GM12878 (cell line): Measurements from ENCODE around the gene MAGIX. TPM values are rescaled to one million over a fixed set of nuclear protein-coding genes. Genes with fewer than 3 reads are reported as not detected.
A peak's percentile ranks its signal among the peaks of the same experiment; 100 is the strongest.

Experiments
- BHLHE40 ChIP-seq, 2 experiments: fragments of 450-650 bp in 1 of 2; IDR thresholded peaks; 2 replicates each; pipeline ENCODE4 v1.6.1; 2011 to 2017; ENCODE audit warnings: low read depth in 2 of 2, borderline replicate concordance in 1 of 2, improper control_type of control experiment in 1 of 2, low read length in 1 of 2, mild to moderate bottlenecking in 1 of 2
- HCFC1 ChIP-seq: fragments of 150-350 bp; IDR thresholded peaks from 2 replicates; pipeline ENCODE4 v1.6.1; 2014; ENCODE audit warnings: low read length
- HDAC2 ChIP-seq: fragments of 200-600 bp; sonication (generic); IDR thresholded peaks from 2 replicates; pipeline ENCODE4 v1.6.1; 2017
- IKZF1 ChIP-seq: fragments of 450-650 bp; conservative IDR thresholded peaks from 2 replicates; pipeline ENCODE4 v1.6.1; 2017; ENCODE audit warnings: antibody characterized with exemption, mild to moderate bottlenecking
- NR2F1 ChIP-seq: fragments of 450-650 bp; conservative IDR thresholded peaks from 2 replicates; pipeline ENCODE4 v1.6.1; 2017; ENCODE audit warnings: mild to moderate bottlenecking
- RAD51 ChIP-seq: fragments of 450-650 bp; IDR thresholded peaks from 2 replicates; pipeline ENCODE4 v1.6.1; 2016; ENCODE audit warnings: moderate library complexity, mild to moderate bottlenecking, inconsistent platforms
- RUNX3 ChIP-seq: IDR thresholded peaks from 2 replicates; pipeline ENCODE4 v1.6.1; 2012; ENCODE audit warnings: low read length, inconsistent platforms
- SIX5 ChIP-seq: IDR thresholded peaks from 2 replicates; pipeline ENCODE4 v1.6.1; 2011; ENCODE audit warnings: mild to moderate bottlenecking, low read depth, low read length, moderate library complexity; ENCODE audit not compliant: severe bottlenecking
- SPI1 ChIP-seq: IDR thresholded peaks from 2 replicates; pipeline ENCODE4 v1.6.1; 2011; ENCODE audit warnings: low read depth, mild to moderate bottlenecking, low read length, moderate library complexity, borderline replicate concordance; ENCODE audit not compliant: insufficient read depth
- SUZ12 ChIP-seq: fragments of 200-600 bp; sonication (generic); IDR thresholded peaks from one replicate; pipeline ENCODE4 v1.6.1; 2018; ENCODE audit warnings: antibody characterized with exemption, mild to moderate bottlenecking; ENCODE audit not compliant: unreplicated experiment
- ZBED1 ChIP-seq: IDR thresholded peaks from 2 replicates; pipeline ENCODE4 v1.6.1; 2016; ENCODE audit warnings: borderline replicate concordance
- ZNF217 ChIP-seq: fragments of 450-650 bp; IDR thresholded peaks from 2 replicates; pipeline ENCODE4 v1.6.1; 2017; ENCODE audit warnings: antibody characterized with exemption, mild to moderate bottlenecking
- ZSCAN29 ChIP-seq: fragments of 450-650 bp; IDR thresholded peaks from 2 replicates; pipeline ENCODE4 v1.6.1; 2017; ENCODE audit warnings: mild to moderate bottlenecking, moderate library complexity
- polyA plus RNA-seq, 11 experiments: library from polyadenylated mRNA; depleted of rRNA in 4 of 11; unstranded in 6 of 11; stranded (reverse) in 5 of 11; fragments of >200 nt; fragmentation: Nextera tagmentation in 4 of 11; fragmentation: Illumina TruSeq in 1 of 11; extraction: Ambion mirVana in 4 of 11; extraction: Trizol in 1 of 11; gene quantifications; 1 replicate in 1 of 11; 2 replicates in 10 of 11; pipeline versions ENCODE4 v1.2.1 to v1.2.3, GENCODE V29; 2011 to 2016; ENCODE audit warnings: inconsistent platforms in 2 of 11, missing spikeins in 2 of 11, low read depth in 1 of 11
- total RNA-seq, 4 experiments: library from RNA; depleted of rRNA in 3 of 4; stranded (reverse); fragments of >200 nt in 3 of 4; fragmentation: Illumina TruSeq in 1 of 4; extraction: Trizol in 1 of 4; gene quantifications; 2 replicates each; pipeline versions ENCODE4 v1.2.1 to v1.2.3, GENCODE V29; 2013 to 2021
- TF ChIP-seq, protein P1 (sequence below): IDR thresholded peaks from 2 replicates; pipeline ENCODE4 v1.6.1; 2011; ENCODE audit warnings: low read depth, low read length, improper control_type of control experiment, borderline replicate concordance
- TF ChIP-seq, protein P2 (sequence below): IDR thresholded peaks from 2 replicates; pipeline ENCODE4 v1.6.1; 2012; ENCODE audit warnings: mild to moderate bottlenecking, low read depth, low read length
- TF ChIP-seq, protein P3 (sequence below): IDR thresholded peaks from 2 replicates; pipeline ENCODE4 v1.6.1; 2011; ENCODE audit warnings: borderline replicate concordance, low read depth, mild to moderate bottlenecking, moderate library complexity, mixed read lengths, low read length; ENCODE audit not compliant: insufficient read depth; ENCODE audit errors: extremely low read length
- TF ChIP-seq, protein P4 (sequence below): fragments of 450-650 bp; IDR thresholded peaks from 2 replicates; pipeline ENCODE4 v1.6.1; 2017; ENCODE audit warnings: mild to moderate bottlenecking, moderate library complexity
- TF ChIP-seq, protein P5 (sequence below): fragments of 450-650 bp; IDR thresholded peaks from 2 replicates; pipeline ENCODE4 v1.6.1; 2017; ENCODE audit warnings: mild to moderate bottlenecking

MAGIX gene
- total and polyA plus RNA-seq, 10 of the 15 experiments (the other 5 are each of a cell fraction or from before 2014, with no cell fraction given): 0.03 to 2.5 (median 0.82) TPM

DNA sequence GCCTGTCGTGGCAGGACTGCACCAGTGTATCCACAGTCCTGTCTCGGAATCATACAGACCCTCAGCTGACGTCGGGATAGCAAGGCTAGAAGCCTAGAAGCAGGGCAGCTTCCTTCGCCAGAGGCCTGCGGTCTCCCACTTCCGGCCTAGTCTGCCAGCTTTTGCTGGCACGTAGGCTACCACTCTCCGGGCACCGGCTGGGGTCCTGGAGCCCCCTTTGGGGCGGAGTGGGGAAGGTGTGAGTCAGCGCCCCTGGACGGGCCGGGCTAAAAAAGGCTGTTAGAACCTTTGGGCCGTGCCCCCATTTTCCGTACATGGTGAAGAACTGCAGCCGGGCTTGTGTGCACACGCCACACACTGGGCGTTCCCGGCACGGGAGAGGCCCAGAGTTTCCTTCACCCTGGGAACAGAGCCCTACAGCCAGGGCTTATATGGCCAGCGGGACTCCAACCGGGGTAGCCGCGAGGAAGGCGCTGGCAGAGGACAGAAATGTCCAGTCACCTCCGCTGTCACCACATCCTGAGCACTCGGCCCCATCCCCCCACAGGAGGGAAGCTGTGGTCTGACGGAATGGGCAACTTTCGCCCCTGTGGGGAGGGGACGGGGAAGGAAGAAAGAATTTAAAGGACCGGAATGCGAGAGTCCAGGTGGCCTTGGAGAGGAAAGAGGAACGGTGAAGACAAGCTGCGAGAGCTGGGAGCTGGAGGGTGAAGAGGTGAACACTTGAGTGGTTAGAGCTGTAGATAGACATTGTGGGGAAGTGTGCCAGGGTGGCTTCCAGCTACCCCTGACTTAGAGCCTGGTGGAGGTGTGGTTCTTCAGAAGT, 4.6 kb downstream of the MAGIX start (continued):
- TF ChIP-seq ZNF217: 0 out of 2 replicates have a peak, but pooled peaks have one; percentile 27
- no peak for TF ChIP-seq RAD51
- TF ChIP-seq HDAC2: no peak
- TF ChIP-seq, protein P1, sequence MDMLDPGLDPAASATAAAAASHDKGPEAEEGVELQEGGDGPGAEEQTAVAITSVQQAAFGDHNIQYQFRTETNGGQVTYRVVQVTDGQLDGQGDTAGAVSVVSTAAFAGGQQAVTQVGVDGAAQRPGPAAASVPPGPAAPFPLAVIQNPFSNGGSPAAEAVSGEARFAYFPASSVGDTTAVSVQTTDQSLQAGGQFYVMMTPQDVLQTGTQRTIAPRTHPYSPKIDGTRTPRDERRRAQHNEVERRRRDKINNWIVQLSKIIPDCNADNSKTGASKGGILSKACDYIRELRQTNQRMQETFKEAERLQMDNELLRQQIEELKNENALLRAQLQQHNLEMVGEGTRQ: no peak
- TF ChIP-seq, protein P2, sequence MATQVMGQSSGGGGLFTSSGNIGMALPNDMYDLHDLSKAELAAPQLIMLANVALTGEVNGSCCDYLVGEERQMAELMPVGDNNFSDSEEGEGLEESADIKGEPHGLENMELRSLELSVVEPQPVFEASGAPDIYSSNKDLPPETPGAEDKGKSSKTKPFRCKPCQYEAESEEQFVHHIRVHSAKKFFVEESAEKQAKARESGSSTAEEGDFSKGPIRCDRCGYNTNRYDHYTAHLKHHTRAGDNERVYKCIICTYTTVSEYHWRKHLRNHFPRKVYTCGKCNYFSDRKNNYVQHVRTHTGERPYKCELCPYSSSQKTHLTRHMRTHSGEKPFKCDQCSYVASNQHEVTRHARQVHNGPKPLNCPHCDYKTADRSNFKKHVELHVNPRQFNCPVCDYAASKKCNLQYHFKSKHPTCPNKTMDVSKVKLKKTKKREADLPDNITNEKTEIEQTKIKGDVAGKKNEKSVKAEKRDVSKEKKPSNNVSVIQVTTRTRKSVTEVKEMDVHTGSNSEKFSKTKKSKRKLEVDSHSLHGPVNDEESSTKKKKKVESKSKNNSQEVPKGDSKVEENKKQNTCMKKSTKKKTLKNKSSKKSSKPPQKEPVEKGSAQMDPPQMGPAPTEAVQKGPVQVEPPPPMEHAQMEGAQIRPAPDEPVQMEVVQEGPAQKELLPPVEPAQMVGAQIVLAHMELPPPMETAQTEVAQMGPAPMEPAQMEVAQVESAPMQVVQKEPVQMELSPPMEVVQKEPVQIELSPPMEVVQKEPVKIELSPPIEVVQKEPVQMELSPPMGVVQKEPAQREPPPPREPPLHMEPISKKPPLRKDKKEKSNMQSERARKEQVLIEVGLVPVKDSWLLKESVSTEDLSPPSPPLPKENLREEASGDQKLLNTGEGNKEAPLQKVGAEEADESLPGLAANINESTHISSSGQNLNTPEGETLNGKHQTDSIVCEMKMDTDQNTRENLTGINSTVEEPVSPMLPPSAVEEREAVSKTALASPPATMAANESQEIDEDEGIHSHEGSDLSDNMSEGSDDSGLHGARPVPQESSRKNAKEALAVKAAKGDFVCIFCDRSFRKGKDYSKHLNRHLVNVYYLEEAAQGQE: no peak
- TF ChIP-seq, protein P3, sequence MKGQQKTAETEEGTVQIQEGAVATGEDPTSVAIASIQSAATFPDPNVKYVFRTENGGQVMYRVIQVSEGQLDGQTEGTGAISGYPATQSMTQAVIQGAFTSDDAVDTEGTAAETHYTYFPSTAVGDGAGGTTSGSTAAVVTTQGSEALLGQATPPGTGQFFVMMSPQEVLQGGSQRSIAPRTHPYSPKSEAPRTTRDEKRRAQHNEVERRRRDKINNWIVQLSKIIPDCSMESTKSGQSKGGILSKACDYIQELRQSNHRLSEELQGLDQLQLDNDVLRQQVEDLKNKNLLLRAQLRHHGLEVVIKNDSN: no peak
- no peak for TF ChIP-seq ZSCAN29
- TF ChIP-seq SIX5: no peak
- peak; percentile 75 for TF ChIP-seq IKZF1
- TF ChIP-seq, protein P4, sequence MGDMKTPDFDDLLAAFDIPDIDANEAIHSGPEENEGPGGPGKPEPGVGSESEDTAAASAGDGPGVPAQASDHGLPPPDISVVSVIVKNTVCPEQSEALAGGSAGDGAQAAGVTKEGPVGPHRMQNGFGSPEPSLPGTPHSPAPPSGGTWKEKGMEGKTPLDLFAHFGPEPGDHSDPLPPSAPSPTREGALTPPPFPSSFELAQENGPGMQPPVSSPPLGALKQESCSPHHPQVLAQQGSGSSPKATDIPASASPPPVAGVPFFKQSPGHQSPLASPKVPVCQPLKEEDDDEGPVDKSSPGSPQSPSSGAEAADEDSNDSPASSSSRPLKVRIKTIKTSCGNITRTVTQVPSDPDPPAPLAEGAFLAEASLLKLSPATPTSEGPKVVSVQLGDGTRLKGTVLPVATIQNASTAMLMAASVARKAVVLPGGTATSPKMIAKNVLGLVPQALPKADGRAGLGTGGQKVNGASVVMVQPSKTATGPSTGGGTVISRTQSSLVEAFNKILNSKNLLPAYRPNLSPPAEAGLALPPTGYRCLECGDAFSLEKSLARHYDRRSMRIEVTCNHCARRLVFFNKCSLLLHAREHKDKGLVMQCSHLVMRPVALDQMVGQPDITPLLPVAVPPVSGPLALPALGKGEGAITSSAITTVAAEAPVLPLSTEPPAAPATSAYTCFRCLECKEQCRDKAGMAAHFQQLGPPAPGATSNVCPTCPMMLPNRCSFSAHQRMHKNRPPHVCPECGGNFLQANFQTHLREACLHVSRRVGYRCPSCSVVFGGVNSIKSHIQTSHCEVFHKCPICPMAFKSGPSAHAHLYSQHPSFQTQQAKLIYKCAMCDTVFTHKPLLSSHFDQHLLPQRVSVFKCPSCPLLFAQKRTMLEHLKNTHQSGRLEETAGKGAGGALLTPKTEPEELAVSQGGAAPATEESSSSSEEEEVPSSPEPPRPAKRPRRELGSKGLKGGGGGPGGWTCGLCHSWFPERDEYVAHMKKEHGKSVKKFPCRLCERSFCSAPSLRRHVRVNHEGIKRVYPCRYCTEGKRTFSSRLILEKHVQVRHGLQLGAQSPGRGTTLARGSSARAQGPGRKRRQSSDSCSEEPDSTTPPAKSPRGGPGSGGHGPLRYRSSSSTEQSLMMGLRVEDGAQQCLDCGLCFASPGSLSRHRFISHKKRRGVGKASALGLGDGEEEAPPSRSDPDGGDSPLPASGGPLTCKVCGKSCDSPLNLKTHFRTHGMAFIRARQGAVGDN: no peak
- TF ChIP-seq ZBED1: 0 out of 2 replicates have a peak, but pooled peaks have one; percentile 29
- no peak for TF ChIP-seq SUZ12
- TF ChIP-seq BHLHE40 (IDR thresholded peaks at IDR 0.05; ENCODE audit: borderline replicate concordance in 1 of 2, low read depth in 2 of 2, low read length in 1 of 2): peak in 1 of 2 experiments; percentile 70; a peak in 2 of 4 replicates
- no peak for TF ChIP-seq NR2F1
- TF ChIP-seq RUNX3: peak; percentile 58
- peak; percentile 29; the same call in 1 of the 2 replicates for TF ChIP-seq SPI1
- TF ChIP-seq, protein P5, sequence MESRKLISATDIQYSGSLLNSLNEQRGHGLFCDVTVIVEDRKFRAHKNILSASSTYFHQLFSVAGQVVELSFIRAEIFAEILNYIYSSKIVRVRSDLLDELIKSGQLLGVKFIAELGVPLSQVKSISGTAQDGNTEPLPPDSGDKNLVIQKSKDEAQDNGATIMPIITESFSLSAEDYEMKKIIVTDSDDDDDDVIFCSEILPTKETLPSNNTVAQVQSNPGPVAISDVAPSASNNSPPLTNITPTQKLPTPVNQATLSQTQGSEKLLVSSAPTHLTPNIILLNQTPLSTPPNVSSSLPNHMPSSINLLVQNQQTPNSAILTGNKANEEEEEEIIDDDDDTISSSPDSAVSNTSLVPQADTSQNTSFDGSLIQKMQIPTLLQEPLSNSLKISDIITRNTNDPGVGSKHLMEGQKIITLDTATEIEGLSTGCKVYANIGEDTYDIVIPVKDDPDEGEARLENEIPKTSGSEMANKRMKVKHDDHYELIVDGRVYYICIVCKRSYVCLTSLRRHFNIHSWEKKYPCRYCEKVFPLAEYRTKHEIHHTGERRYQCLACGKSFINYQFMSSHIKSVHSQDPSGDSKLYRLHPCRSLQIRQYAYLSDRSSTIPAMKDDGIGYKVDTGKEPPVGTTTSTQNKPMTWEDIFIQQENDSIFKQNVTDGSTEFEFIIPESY: no peak
- no peak for TF ChIP-seq HCFC1
